HG03432 (cell line): ENCODE results near the gene NGLY1.

Experiments
- ATAC-seq: cut with Tn5 transposase; IDR thresholded peaks from one replicate; pipeline ENCODE4 v1.9.1; 2021; ENCODE audit warnings: mild to moderate bottlenecking, moderate library complexity; ENCODE audit not compliant: unreplicated experiment

NGLY1 gene

GRCh38 chr3:25782938-25783660 lies at the start of gene NGLY1:
Gene NGLY1 (minus strand): TSS chr3:25783443. CDS start chr3:25783390, 53 bp downstream.
- peak; percentile 86 for ATAC-seq

- ATAC-seq, result peak; percentile 52
These were observed 48.3 kb upstream of the NGLY1 start for GRCh38 chr3:25831578-25831977.

GRCh38 chr3:25830373-25831280 lies 47.4 kb upstream of the NGLY1 start:
- ATAC-seq, result no peak

GRCh38 chr3:25826510-25826909 lies 43.3 kb upstream of the NGLY1 start:
- no peak for ATAC-seq

- no peak for ATAC-seq
These were observed 40.1 kb upstream of the NGLY1 start for GRCh38 chr3:25823314-25823713.

GRCh38 chr3:25821746-25822573 lies 38.7 kb upstream of the NGLY1 start:
- ATAC-seq, result no peak

GRCh38 chr3:25820816-25821486 lies 37.7 kb upstream of the NGLY1 start:
- ATAC-seq, result no peak

- ATAC-seq, result no peak
These were observed 37.1 kb upstream of the NGLY1 start for GRCh38 chr3:25820366-25820765.

- ATAC-seq, result no peak
These were observed 35.1 kb upstream of the NGLY1 start for GRCh38 chr3:25818335-25818734.

GRCh38 chr3:25817638-25818037 lies 34.4 kb upstream of the NGLY1 start:
- ATAC-seq, result no peak

- ATAC-seq, result peak; percentile 58
These were observed 33.9 kb upstream of the NGLY1 start for GRCh38 chr3:25817107-25817506.

- no peak for ATAC-seq
These were observed 29.4 kb upstream of the NGLY1 start for GRCh38 chr3:25812644-25813043.

- no peak for ATAC-seq
These were observed 21.4 kb upstream of the NGLY1 start for GRCh38 chr3:25804676-25805075.

GRCh38 chr3:25803833-25804232 lies 20.6 kb upstream of the NGLY1 start:
- ATAC-seq, result no peak

- ATAC-seq, result no peak
These were observed 18.5 kb upstream of the NGLY1 start for GRCh38 chr3:25801786-25802185.

GRCh38 chr3:25789596-25790556 lies 6.6 kb upstream of the NGLY1 start, which contains the start of gene OXSM:
Gene OXSM (plus strand): TSS chr3:25790090. CDS start chr3:25791021, 931 bp downstream.
- peak; percentile 96 for ATAC-seq

- no peak for ATAC-seq
These were observed 6.0 kb upstream of the NGLY1 start for GRCh38 chr3:25789209-25789595.

- no peak for ATAC-seq
These were observed 4.4 kb upstream of the NGLY1 start for GRCh38 chr3:25787689-25788088.

GRCh38 chr3:25785826-25786225 lies 2.6 kb upstream of the NGLY1 start:
- no peak for ATAC-seq
